Effector memory CD8-positive, alpha-beta T cell (primary cell): ENCODE results near the gene RNPEP.
"Not testable (repeated sequence)": the region's sequence is repeated elsewhere in the genome, so short reads cannot be mapped to it uniquely, and the experiment has no call there.

ENCODE experiments used
- ATAC-seq: fragments of 150-1000 bp; cut with Tn5 transposase; replicated peaks from 2 replicates; pipeline ENCODE4 v1.10.0; 2021; ENCODE audit warnings: mild to moderate bottlenecking, moderate library complexity
- DNase-seq, 3 experiments: peaks; one replicate each; pipeline ENCODE4 v3.0.0; 2021
- H3K27ac Mint-ChIP-seq, 2 donors: one replicate each; pipeline ENCODE4 v1.8.0; 2022; ENCODE audit warnings: mild to moderate bottlenecking in 2 of 2, mixed read lengths in 2 of 2, moderate library complexity in 2 of 2
- H3K27me3 Mint-ChIP-seq, 2 donors: one replicate each; pipeline ENCODE4 v1.8.0; 2022; ENCODE audit warnings: mixed read lengths in 2 of 2
- H3K36me3 Mint-ChIP-seq: one replicate; pipeline ENCODE4 v1.8.0; 2022; ENCODE audit warnings: mild to moderate bottlenecking, moderate library complexity, mixed read lengths; ENCODE audit not compliant: insufficient read depth
- H3K4me1 Mint-ChIP-seq, 2 donors: one replicate each; pipeline ENCODE4 v1.8.0; 2022; ENCODE audit warnings: low read depth in 2 of 2, mixed read lengths in 2 of 2
- H3K4me3 Mint-ChIP-seq, 2 donors: one replicate each; pipeline ENCODE4 v1.8.0; 2022; ENCODE audit warnings: mild to moderate bottlenecking in 2 of 2, mixed read lengths in 2 of 2, moderate library complexity in 2 of 2
- H3K9me3 Mint-ChIP-seq, 2 donors: one replicate each; pipeline ENCODE4 v1.8.0; 2022; ENCODE audit warnings: mixed read lengths in 2 of 2

Gene RNPEP

DNA sequence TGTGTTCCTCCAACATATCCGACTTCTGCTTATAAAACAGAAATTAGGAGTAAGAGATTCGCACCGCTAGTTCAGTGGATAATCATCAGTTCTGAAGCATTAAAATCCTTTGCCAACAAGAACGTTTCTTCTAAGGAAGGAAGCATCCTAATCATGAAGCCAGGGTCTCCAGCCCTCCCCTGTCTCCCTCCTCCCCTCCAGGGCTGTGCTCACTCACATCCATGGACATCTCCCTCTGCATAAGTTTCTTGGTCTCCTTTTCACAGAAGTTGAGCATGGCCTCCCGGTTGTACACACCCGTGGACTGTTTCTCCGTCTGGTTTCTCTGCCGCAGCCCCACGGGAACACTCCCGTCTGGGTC lies 36.6 kb upstream of the RNPEP start:
- ATAC-seq, result no peak
- H3K9me3 Mint-ChIP-seq, result no peaks in the 10 kb centered on the region
- H3K4me3 Mint-ChIP-seq, result peak overlapping the region in 1 of 2 donors; percentile 57
- no peak for DNase-seq
- H3K4me1 Mint-ChIP-seq, result peaks cover 4 to 9% of the 10 kb centered on the region in 2 donors
- H3K36me3 Mint-ChIP-seq, result peaks cover 6% of the 10 kb centered on the region
- no peak overlapping the region for H3K27ac Mint-ChIP-seq
- H3K27me3 Mint-ChIP-seq, result peaks cover 63 to 64% of the 10 kb centered on the region in 2 donors

DNA sequence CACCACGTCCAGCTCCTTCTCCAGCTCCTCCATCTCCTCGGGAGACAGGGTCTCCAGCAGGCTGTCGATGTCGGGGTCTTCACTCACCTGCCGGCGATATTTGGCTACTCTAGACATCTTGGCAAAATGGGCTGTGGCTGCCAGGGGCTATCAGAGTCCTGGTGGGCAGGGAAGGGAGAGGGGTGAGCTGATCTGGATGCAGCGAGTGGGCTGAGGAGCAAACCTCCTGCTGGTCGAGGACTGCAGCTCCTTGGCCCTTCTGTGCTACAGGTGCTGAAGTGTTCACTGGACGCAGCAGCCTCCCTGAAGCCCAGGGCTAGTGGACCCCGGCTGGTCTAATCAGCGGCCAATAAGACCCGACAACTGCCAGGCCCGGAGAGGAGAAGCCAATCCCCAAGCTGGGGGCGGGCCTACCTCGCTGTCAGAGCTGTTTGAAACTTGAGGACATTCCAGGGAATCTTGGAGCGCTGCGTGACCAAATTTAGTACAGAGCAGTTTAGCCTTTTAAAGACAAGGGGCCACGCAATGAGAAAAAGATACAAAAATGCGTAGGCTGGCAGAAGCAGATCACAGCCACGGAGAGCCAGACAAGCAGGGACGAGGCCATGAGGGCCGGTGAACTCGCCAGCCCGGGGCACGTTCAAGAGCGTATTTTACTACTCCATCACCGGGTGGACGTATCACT lies 36.1 kb upstream of the RNPEP start, which contains the start of gene LMOD1:
Gene LMOD1 (minus strand): TSS at position 325 of the 685 bp plus-strand sequence. CDS start 208 bp downstream, at position 117.
- Mint-ChIP-seq H3K27ac (peak within 1 kb of the TSS in 1 of 2 donors; percentile 1), H3K4me3 (peak within 1 kb of the TSS; percentile 48 to 57), H3K4me1 (peaks cover 4 to 9% of the 10 kb centered on the region in 2 donors), H3K9me3 (no peaks in the 10 kb centered on the region), H3K36me3 (peaks cover 6% of the 10 kb centered on the region), H3K27me3 (peaks cover 61 to 62% of the 10 kb centered on the region in 2 donors)
- DNase-seq (no peak), ATAC-seq (peak; percentile 36)

- peaks cover 51 to 54% of the 10 kb centered on the region in 2 donors for H3K27me3 Mint-ChIP-seq
- no peak overlapping the region for H3K27ac Mint-ChIP-seq
- peaks cover 4 to 9% of the 10 kb centered on the region in 2 donors for H3K4me1 Mint-ChIP-seq
- ATAC-seq (no peak), DNase-seq (no peak)
- H3K4me3 Mint-ChIP-seq, result no peak overlapping the region
- no peaks in the 10 kb centered on the region for H3K9me3 Mint-ChIP-seq
- H3K36me3 Mint-ChIP-seq, result peaks cover 6% of the 10 kb centered on the region
Observed at GRCh38 chr1:201947697-201948008, 34.8 kb upstream of the RNPEP start.

- Mint-ChIP-seq H3K27me3 (peaks cover 35 to 37% of the 10 kb centered on the region in 2 donors), H3K9me3 (no peaks in the 10 kb centered on the region), H3K4me1 (peaks cover 7 to 12% of the 10 kb centered on the region in 2 donors), H3K27ac (no peak overlapping the region), H3K4me3 (no peak overlapping the region), H3K36me3 (peaks cover 10% of the 10 kb centered on the region)
- DNase-seq, result no peak
- no peak for ATAC-seq
Observed at GRCh38 chr1:201949491-201949890, 33.0 kb upstream of the RNPEP start.

GRCh38 chr1:201954263-201955008 lies 28.0 kb upstream of the RNPEP start:
- Mint-ChIP-seq H3K36me3 (peaks cover 43% of the 10 kb centered on the region), H3K9me3 (no peaks in the 10 kb centered on the region), H3K27me3 (no peaks in the 10 kb centered on the region), H3K4me3 (peak overlapping the region; percentile 90 to 99), H3K27ac (peak overlapping the region; percentile 98 to 99), H3K4me1 (peaks cover 9 to 18% of the 10 kb centered on the region in 2 donors)
- ATAC-seq, result no peak
- DNase-seq, result no peak

DNA sequence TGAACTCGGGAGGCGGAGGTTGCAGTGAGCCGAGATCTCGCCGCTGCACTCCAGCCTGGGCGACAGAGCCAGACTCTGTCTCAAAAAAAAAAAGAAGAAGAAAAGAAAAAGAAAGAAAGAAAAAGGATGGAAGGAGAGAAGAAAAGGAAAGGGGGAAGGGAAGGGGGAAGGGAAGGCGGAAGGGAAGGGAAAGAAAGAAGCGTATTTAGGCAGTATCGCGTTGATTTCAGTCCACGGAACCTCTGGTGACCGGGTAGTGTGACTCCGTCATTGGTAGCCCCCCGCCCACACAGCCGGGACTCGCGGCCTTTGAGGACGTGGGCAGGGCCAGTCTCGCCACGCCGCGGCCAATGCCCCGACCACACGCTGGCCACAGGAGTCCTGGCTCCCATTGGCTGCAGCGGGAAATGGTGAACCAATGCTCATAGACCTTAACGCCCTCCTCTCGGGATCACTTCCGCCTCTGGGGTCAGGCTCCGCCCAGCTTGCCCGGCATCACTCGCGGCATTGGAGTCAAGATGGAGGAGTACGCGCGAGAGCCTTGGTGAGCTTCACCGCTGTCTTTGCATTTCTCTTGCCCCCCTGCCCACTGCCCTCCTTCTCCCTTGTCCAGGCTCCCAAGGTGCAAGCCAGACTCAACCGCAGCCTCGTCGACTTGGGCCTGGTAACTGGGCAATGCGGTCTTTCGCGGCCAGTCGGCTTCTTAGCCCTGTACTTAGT lies 27.3 kb upstream of the RNPEP start, which contains the start of gene TIMM17A:
Gene TIMM17A (plus strand): TSS at position 495 of the 720 bp plus-strand sequence. CDS start 24 bp downstream, at position 519.
- ATAC-seq (peak; percentile 97), DNase-seq (peak; percentile 90 to 92 (median 91))
- H3K4me1 Mint-ChIP-seq, result peaks cover 9 to 18% of the 10 kb centered on the region in 2 donors
- H3K36me3 Mint-ChIP-seq, result peaks cover 50% of the 10 kb centered on the region
- H3K27ac Mint-ChIP-seq, result peak within 1 kb of the TSS; percentile 98 to 99
- H3K27me3 Mint-ChIP-seq, result no peaks in the 10 kb centered on the region
- peak within 1 kb of the TSS; percentile 90 to 99 for H3K4me3 Mint-ChIP-seq
- H3K9me3 Mint-ChIP-seq, result no peaks in the 10 kb centered on the region

DNA sequence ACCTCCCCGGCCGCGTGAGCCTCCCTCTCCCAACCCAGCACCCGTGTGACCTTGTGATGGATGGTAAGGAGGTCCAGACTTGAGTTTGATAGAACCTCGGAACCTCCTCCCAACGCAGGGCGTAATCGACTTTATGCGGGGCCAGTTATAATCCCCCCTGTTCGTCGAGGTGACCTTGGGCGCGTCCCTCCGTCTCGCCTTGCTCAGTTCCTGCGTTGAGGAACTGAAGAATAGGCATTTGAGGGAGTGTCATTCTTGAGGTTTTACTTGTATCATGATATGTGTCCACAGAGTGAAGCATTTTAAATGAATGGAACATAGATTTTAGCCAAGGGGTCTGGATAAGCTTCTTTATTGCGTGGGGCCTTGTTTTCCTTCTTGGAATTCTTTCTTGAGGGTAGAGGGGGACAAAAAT lies 26.7 kb upstream of the RNPEP start:
- no peaks in the 10 kb centered on the region for H3K9me3 Mint-ChIP-seq
- H3K36me3 Mint-ChIP-seq, result peaks cover 56% of the 10 kb centered on the region
- ATAC-seq (peak; percentile 44), DNase-seq (no peak)
- peaks cover 9 to 18% of the 10 kb centered on the region in 2 donors for H3K4me1 Mint-ChIP-seq
- no peaks in the 10 kb centered on the region for H3K27me3 Mint-ChIP-seq
- peak overlapping the region; percentile 98 to 99 for H3K27ac Mint-ChIP-seq
- H3K4me3 Mint-ChIP-seq, result peak overlapping the region; percentile 90 to 99

- no peak for ATAC-seq
- Mint-ChIP-seq H3K36me3 (peaks cover 82% of the 10 kb centered on the region), H3K27me3 (no peaks in the 10 kb centered on the region), H3K9me3 (no peaks in the 10 kb centered on the region), H3K4me3 (no peak overlapping the region), H3K27ac (no peak overlapping the region), H3K4me1 (peaks cover 9 to 18% of the 10 kb centered on the region in 2 donors)
- DNase-seq, result no peak
Observed at GRCh38 chr1:201958348-201958747, 24.1 kb upstream of the RNPEP start.

DNA sequence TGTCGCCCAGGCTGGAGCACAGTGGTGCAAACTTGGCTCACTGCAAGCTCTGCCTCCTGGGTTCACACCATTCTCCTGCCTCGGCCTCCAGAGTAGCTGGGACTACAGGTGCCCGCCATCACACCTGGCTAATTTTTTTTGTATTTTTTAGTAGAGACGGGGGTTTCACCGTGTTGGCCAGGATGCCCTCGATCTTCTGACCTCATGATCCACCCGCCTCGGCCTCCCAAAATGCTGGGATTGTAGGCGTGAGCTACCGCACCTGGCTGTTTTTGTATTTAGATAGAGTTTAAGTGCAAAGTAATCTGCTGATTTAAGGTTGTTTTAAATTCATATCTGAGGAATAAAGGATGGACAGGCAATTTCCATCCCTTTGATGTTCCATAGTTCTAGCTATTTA lies 20.1 kb upstream of the RNPEP start:
- not testable (repeated sequence) for H3K9me3 Mint-ChIP-seq, ATAC-seq, H3K27me3 Mint-ChIP-seq, H3K27ac Mint-ChIP-seq, DNase-seq, H3K4me1 Mint-ChIP-seq, H3K4me3 Mint-ChIP-seq
- peaks cover 90% of the 10 kb centered on the region for H3K36me3 Mint-ChIP-seq

DNA sequence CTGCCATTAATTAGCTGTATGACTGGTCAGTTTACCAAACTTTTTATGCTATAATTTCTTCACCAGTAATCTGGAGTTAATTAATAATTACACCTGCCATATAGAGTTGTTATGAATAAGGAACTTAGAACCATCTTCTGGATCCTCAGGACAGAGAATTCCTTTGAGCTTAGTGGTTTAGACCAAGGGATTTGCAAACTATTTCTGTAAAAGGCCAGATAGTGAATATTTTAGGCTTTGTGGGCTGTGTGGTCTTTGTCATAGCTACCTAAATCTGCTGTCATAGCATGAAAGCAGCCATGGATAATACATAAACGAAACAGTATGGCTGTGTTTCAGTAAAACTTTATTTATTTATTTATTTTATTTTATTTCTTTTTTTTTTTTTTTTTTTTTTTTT lies 18.2 kb upstream of the RNPEP start:
- Mint-ChIP-seq H3K27ac (no peak overlapping the region), H3K36me3 (peaks cover 87% of the 10 kb centered on the region), H3K4me3 (no peak overlapping the region), H3K9me3 (no peaks in the 10 kb centered on the region), H3K27me3 (no peaks in the 10 kb centered on the region), H3K4me1 (peaks cover 0 to 6% of the 10 kb centered on the region in 2 donors)
- DNase-seq, result no peak
- no peak for ATAC-seq

DNA sequence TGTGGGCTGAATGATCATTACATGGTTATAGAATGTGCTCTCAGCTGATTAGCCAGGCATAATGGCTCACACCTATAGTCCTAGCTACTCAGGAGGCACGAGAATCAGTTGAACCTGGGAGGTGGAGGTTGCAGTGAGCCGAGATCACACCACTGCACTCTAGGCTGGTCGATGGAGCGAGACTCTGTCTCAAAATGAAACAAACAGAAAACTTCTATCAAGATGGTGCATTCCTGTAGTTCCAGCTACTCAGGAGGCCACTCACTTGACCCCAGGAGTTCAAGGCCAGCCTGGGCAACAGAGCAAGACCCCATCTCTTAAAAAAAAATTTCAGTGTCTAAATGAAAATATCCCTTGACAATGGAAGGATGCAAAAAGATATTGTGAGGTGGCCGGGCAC lies 16.3 kb upstream of the RNPEP start:
- ATAC-seq, result no peak
- H3K36me3 Mint-ChIP-seq, result peaks cover 82% of the 10 kb centered on the region
- peak overlapping the region in 1 of 2 donors; percentile 57 for H3K27ac Mint-ChIP-seq
- no peaks in the 10 kb centered on the region for H3K9me3 Mint-ChIP-seq
- H3K27me3 Mint-ChIP-seq, result no peaks in the 10 kb centered on the region
- H3K4me1 Mint-ChIP-seq, result peaks cover 0 to 6% of the 10 kb centered on the region in 2 donors
- no peak for DNase-seq
- H3K4me3 Mint-ChIP-seq, result no peak overlapping the region

DNA sequence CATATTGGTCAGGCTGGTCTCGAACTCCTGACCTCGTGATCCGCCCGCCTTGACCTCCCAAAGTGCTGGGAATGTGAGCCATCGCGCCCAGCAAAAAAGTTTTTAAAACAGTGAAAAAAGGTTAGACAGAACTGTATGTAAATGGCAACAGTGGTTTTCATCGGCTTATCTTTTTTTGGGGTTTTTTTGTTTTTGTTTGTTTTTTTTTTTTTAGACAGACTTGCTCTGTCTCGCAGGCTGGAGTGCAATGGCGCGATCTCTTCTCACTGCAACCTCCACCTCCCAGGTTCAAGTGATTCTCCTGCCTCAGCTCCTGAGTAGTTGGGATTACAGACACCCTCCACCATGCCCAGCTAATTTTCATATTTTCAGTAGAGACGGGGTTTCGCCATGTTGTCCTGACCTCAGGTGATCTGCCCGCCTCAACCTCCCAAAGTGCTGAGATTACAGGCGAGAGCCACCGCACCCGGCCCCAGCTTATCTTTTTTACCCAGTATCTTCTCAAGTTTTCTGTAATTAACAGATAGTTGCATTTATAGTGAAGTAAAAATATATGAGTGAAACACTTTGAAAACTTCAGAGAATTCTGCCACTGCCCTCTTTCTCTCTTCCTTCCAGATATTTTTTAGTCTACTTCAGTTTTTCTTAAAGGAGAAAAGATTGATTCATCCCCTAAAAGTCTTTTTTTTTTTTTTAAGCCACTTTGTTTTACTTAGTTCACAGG lies 14.1 kb upstream of the RNPEP start:
- H3K36me3 Mint-ChIP-seq, result peaks cover 60% of the 10 kb centered on the region
- no peak overlapping the region for H3K4me3 Mint-ChIP-seq
- ATAC-seq (no peak), DNase-seq (no peak)
- H3K27ac Mint-ChIP-seq, result peak overlapping the region in 1 of 2 donors; percentile 52
- peaks cover 3 to 6% of the 10 kb centered on the region in 2 donors for H3K4me1 Mint-ChIP-seq
- no peaks in the 10 kb centered on the region for H3K27me3 Mint-ChIP-seq
- no peaks in the 10 kb centered on the region for H3K9me3 Mint-ChIP-seq
